ENCODE measurements around the gene TET2.
"Not testable (repeated sequence)": the region's sequence is repeated elsewhere in the genome, so short reads cannot be mapped to it uniquely, and the experiment has no call there.

The TET2 gene

GRCh38 chr4:105288121-105288520 lies 141.4 kb downstream of the TET2 start:
- H3K4me3 ChIP-seq (ENCODE audit: low read depth, low read length) = no peak overlapping the region
- no peak for DNase-seq (ENCODE audit: low read depth)
- in situ Hi-C loops (cut with HindIII; ENCODE audit: low sequenced_read_pairs) = no loop called here
- no peak for TF ChIP-seq CTCF (IDR thresholded peaks at IDR 0.05; ENCODE audit: low read depth, low read length, missing control alignments)

GRCh38 chr4:105291925-105292324 lies 145.2 kb downstream of the TET2 start:
- no peak overlapping the region for H3K4me3 ChIP-seq (ENCODE audit: low read depth, low read length)
- DNase-seq (ENCODE audit: low read depth) = no peak
- TF ChIP-seq CTCF (IDR thresholded peaks at IDR 0.05; ENCODE audit: low read depth, low read length, missing control alignments) = no peak
- in situ Hi-C loops (cut with HindIII; ENCODE audit: low sequenced_read_pairs) = no loop called here

DNA sequence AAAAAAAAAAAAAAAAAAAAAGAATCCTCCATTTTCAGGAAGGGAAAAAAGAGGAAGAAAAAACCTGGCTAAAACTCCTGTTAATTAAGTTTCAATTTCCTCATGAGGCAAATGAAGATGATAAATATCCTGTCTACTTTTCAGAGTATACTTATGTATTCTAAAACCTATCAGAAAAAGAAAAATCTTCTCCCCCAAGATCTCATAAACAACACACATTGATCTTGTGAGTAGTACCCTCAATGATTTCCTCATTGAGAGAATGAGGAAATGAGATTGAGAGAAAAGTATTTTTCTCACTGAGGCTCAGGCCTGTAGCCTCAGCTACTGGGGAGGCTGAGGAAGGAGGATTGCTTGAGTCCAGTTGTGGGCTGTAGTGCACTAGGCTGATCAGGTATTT lies 146.7 kb downstream of the TET2 start:
- in situ Hi-C loops (cut with HindIII; ENCODE audit: low sequenced_read_pairs) = no loop called here
- no peak for TF ChIP-seq CTCF (IDR thresholded peaks at IDR 0.05; ENCODE audit: low read depth, low read length, missing control alignments)
- no peak overlapping the region for H3K4me3 ChIP-seq (ENCODE audit: low read depth, low read length)
- no peak for DNase-seq (ENCODE audit: low read depth)

GRCh38 chr4:105296672-105297071 lies 150.0 kb downstream of the TET2 start:
- no peak overlapping the region for H3K4me3 ChIP-seq (ENCODE audit: low read depth, low read length)
- DNase-seq (ENCODE audit: low read depth) = no peak
- in situ Hi-C loops (cut with HindIII; ENCODE audit: low sequenced_read_pairs) = no loop called here
- TF ChIP-seq CTCF (IDR thresholded peaks at IDR 0.05; ENCODE audit: low read depth, low read length, missing control alignments) = no peak

GRCh38 chr4:105299027-105299426 lies 152.4 kb downstream of the TET2 start:
- DNase-seq (ENCODE audit: low read depth); in situ Hi-C loops (cut with HindIII; ENCODE audit: low sequenced_read_pairs); H3K4me3 ChIP-seq (ENCODE audit: low read depth, low read length): not testable (repeated sequence)

- DNase-seq (ENCODE audit: low read depth) = no peak
- TF ChIP-seq CTCF (IDR thresholded peaks at IDR 0.05; ENCODE audit: low read depth, low read length, missing control alignments) = no peak
- in situ Hi-C loops (cut with HindIII; ENCODE audit: low sequenced_read_pairs) = no loop called here
- no peak overlapping the region for H3K4me3 ChIP-seq (ENCODE audit: low read depth, low read length)
Observed at GRCh38 chr4:105304085-105304484, 157.4 kb downstream of the TET2 start.

DNA sequence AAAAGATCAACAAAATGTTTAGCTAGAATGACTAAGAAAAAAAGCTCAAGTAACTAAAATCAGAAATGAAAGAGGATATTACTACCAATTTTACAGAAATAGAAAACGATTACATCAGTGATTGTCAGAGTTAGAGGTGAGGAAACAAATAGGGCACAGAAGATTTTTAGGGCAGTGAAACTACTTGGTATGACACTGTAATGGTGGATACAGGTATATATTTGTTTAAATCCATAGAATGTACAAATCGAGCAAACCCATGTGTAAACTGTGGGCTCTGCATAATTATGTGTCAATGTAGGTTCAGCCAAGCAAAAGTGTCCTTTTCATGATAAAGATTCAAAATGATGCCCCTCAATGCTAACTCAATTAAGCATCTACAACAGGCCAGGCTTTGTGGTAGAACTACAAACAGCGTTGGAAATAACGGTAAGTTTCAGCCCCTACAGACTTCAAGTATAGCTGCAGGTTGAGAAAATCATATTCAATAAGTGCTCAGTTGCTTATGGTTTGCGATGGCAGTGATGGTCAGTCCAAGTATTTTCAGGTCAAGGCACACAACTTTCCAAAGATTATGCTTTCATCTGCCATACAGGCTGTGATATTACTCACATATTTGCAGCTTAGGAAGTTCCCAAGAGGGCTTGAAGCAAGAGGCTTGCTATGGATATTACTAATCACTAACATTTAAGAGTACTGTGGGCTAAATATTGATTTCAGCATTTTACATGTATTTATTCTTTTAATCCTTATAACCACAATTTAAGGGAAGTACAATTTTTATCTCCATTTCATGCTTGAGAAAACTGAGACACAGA lies 158.6 kb downstream of the TET2 start:
- TF ChIP-seq CTCF (IDR thresholded peaks at IDR 0.05; ENCODE audit: low read depth, low read length, missing control alignments) = no peak
- no peak for DNase-seq (ENCODE audit: low read depth)
- no peak overlapping the region for H3K4me3 ChIP-seq (ENCODE audit: low read depth, low read length)
- in situ Hi-C loops (cut with HindIII; ENCODE audit: low sequenced_read_pairs) = no loop called here
